GM19397 (cell line): ENCODE results near the gene C5orf63.
"Not testable (repeated sequence)": the region's sequence is repeated elsewhere in the genome, so short reads cannot be mapped to it uniquely, and the experiment has no call there.

ENCODE experiments used
- ATAC-seq: cut with Tn5 transposase; IDR thresholded peaks from one replicate; pipeline ENCODE4 v1.9.1; 2021; ENCODE audit warnings: mild to moderate bottlenecking, moderate library complexity; ENCODE audit not compliant: unreplicated experiment

C5orf63 gene

GRCh38 chr5:127072861-127073846 is at the start of gene C5orf63:
Gene C5orf63, minus strand, starts transcription at chr5:127073502. Its CDS starts 14,507 bp downstream, at chr5:127058995.
- peak; percentile 99 for ATAC-seq

GRCh38 chr5:127112347-127112864 is 39.1 kb upstream of the C5orf63 start:
- ATAC-seq: no peak

GRCh38 chr5:127111112-127111511 is 37.8 kb upstream of the C5orf63 start:
- ATAC-seq: no peak

GRCh38 chr5:127108624-127109260 is 35.4 kb upstream of the C5orf63 start:
- not testable (repeated sequence) for ATAC-seq

- ATAC-seq: no peak
Observed at GRCh38 chr5:127101935-127102334, 28.6 kb upstream of the C5orf63 start.

- no peak for ATAC-seq
Observed at GRCh38 chr5:127101533-127101932, 28.2 kb upstream of the C5orf63 start.

- no peak for ATAC-seq
Observed at GRCh38 chr5:127098241-127098640, 24.9 kb upstream of the C5orf63 start.

- ATAC-seq: no peak
Observed at GRCh38 chr5:127097278-127097677, 24.0 kb upstream of the C5orf63 start.

- ATAC-seq: no peak
Observed at GRCh38 chr5:127096328-127096993, 23.2 kb upstream of the C5orf63 start.

- ATAC-seq: no peak
Observed at GRCh38 chr5:127094161-127094814, 21.0 kb upstream of the C5orf63 start.

GRCh38 chr5:127092690-127093089 is 19.4 kb upstream of the C5orf63 start:
- ATAC-seq: no peak

GRCh38 chr5:127089191-127089590 is 15.9 kb upstream of the C5orf63 start:
- no peak for ATAC-seq

GRCh38 chr5:127088251-127088650 is 14.9 kb upstream of the C5orf63 start:
- ATAC-seq: no peak

GRCh38 chr5:127086589-127086988 is 13.3 kb upstream of the C5orf63 start:
- no peak for ATAC-seq

GRCh38 chr5:127085796-127086195 is 12.5 kb upstream of the C5orf63 start:
- ATAC-seq: no peak

GRCh38 chr5:127085371-127085770 is 12.1 kb upstream of the C5orf63 start:
- no peak for ATAC-seq

- no peak for ATAC-seq
Observed at GRCh38 chr5:127084656-127085055, 11.4 kb upstream of the C5orf63 start.

GRCh38 chr5:127083711-127084110 is 10.4 kb upstream of the C5orf63 start:
- no peak for ATAC-seq

- ATAC-seq: no peak
Observed at GRCh38 chr5:127079994-127080491, 6.7 kb upstream of the C5orf63 start.

GRCh38 chr5:127077366-127077765 is 4.1 kb upstream of the C5orf63 start:
- no peak for ATAC-seq
